GM23338 (cell line): ENCODE results near the gene STIM2. TPM values are rescaled to one million over a fixed set of nuclear protein-coding genes. Genes with fewer than 3 reads are reported as not detected.

Source experiments
- ATAC-seq: fragments of 200-7000 bp; cut with Tn5 transposase; 3 replicates; pipeline ENCODE4 v1.9.1; 2020
- DNase-seq: peaks from one replicate; pipeline ENCODE4 v3.0.0-alpha.2; 2015; ENCODE audit warnings: low spot score
- H2AFZ ChIP-seq: fragments of 200-600 bp; sonication (generic); 2 replicates; pipeline ENCODE4 v1.8.0; 2016; ENCODE audit warnings: antibody characterized with exemption, mild to moderate bottlenecking, moderate library complexity
- H3F3A ChIP-seq: fragments of 200-600 bp; sonication (generic); replicated peaks from 2 replicates; pipeline ENCODE4 v1.8.0; 2017; ENCODE audit warnings: antibody characterized with exemption, mixed run types, low read depth
- H3K27ac ChIP-seq: fragments of 200-600 bp; sonication (generic); 2 replicates; pipeline ENCODE4 v1.6.1; 2016; ENCODE audit warnings: low read depth
- H3K27me3 ChIP-seq: fragments of 200-600 bp; sonication (generic); 2 replicates; pipeline ENCODE4 v1.8.0; 2016; ENCODE audit warnings: mild to moderate bottlenecking, mixed run types, moderate library complexity; ENCODE audit not compliant: insufficient read depth
- H3K36me3 ChIP-seq: fragments of 200-600 bp; sonication (generic); 2 replicates; pipeline ENCODE4 v1.8.0; 2016; ENCODE audit warnings: mild to moderate bottlenecking; ENCODE audit not compliant: insufficient read depth
- H3K4me1 ChIP-seq: fragments of 200-600 bp; sonication (generic); 2 replicates; pipeline ENCODE4 v1.8.0; 2016; ENCODE audit warnings: mild to moderate bottlenecking, moderate library complexity; ENCODE audit not compliant: insufficient read depth
- H3K4me2 ChIP-seq: fragments of 200-600 bp; sonication (generic); 2 replicates; pipeline ENCODE4 v1.7.1; 2017; ENCODE audit warnings: mixed run types
- H3K4me3 ChIP-seq: fragments of 200-600 bp; sonication (generic); 2 replicates; pipeline ENCODE4 v1.6.1; 2016; ENCODE audit warnings: mixed run types
- H3K79me2 ChIP-seq: fragments of 200-600 bp; sonication (generic); replicated peaks from 2 replicates; pipeline ENCODE4 v1.8.0; 2017; ENCODE audit warnings: mild to moderate bottlenecking; ENCODE audit not compliant: insufficient read depth
- H3K9me2 ChIP-seq: fragments of 200-600 bp; sonication (generic); 2 replicates; pipeline ENCODE4 v1.8.0; 2017; ENCODE audit not compliant: insufficient read depth
- H4K20me1 ChIP-seq: fragments of 200-600 bp; sonication (generic); replicated peaks from 2 replicates; pipeline ENCODE4 v1.8.0; 2017; ENCODE audit warnings: mild to moderate bottlenecking; ENCODE audit not compliant: insufficient read depth
- H3K27ac Mint-ChIP-seq: 2 replicates; pipeline ENCODE4 v1.8.0; 2020; ENCODE audit warnings: inconsistent platforms, mild to moderate bottlenecking, moderate library complexity, mixed read lengths
- H3K27me3 Mint-ChIP-seq: 3 replicates; pipeline ENCODE4 v1.8.0; 2022; ENCODE audit warnings: low read depth, mild to moderate bottlenecking, moderate library complexity, mixed read lengths, inconsistent platforms; ENCODE audit not compliant: insufficient read depth, poor library complexity
- H3K36me3 Mint-ChIP-seq: 3 replicates; pipeline ENCODE4 v1.8.0; 2021; ENCODE audit warnings: low read depth, mild to moderate bottlenecking, inconsistent platforms, moderate library complexity, mixed read lengths
- H3K4me1 Mint-ChIP-seq: 3 replicates; pipeline ENCODE4 v1.8.0; 2020; ENCODE audit warnings: mild to moderate bottlenecking, inconsistent platforms, mixed read lengths
- H3K4me3 Mint-ChIP-seq: 3 replicates; pipeline ENCODE4 v1.8.0; 2021; ENCODE audit warnings: moderate library complexity, mild to moderate bottlenecking, inconsistent platforms, mixed read lengths
- H3K9me3 Mint-ChIP-seq: 3 replicates; pipeline ENCODE4 v1.8.0; 2020; ENCODE audit warnings: moderate library complexity, mild to moderate bottlenecking, inconsistent platforms, mixed read lengths
- CREB1 ChIP-seq: fragments of 250-450 bp; sonication (Bioruptor Pico); IDR thresholded peaks from 2 replicates; pipeline ENCODE4 v1.5.0; 2020; ENCODE audit warnings: low read depth, mild to moderate bottlenecking, moderate library complexity
- CTCF ChIP-seq, 2 experiments: fragments of 200-600 bp in 1 of 2; sonication (generic) in 1 of 2; conservative IDR thresholded peaks; 2 replicates each; pipeline versions ENCODE4 v1.5.1 to v1.6.1; 2016 to 2017; ENCODE audit warnings: antibody characterized with exemption in 2 of 2, low read depth in 2 of 2, mild to moderate bottlenecking in 2 of 2, moderate library complexity in 1 of 2
- EZH2 ChIP-seq: fragments of 200-600 bp; sonication (generic); IDR thresholded peaks from one replicate; pipeline ENCODE4 v1.8.0; 2017; ENCODE audit warnings: antibody characterized with exemption, mild to moderate bottlenecking, low read depth; ENCODE audit not compliant: unreplicated experiment
- EZH2phosphoT487 ChIP-seq: fragments of 200-600 bp; sonication (generic); IDR thresholded peaks from one replicate; pipeline ENCODE4 v1.8.1; 2018; ENCODE audit warnings: antibody characterized with exemption; ENCODE audit not compliant: unreplicated experiment
- JUNB ChIP-seq: IDR thresholded peaks from one replicate; pipeline ENCODE4 v1.6.1; 2016; ENCODE audit warnings: antibody characterized with exemption; ENCODE audit not compliant: unreplicated experiment
- POLR2AphosphoS5 ChIP-seq: IDR thresholded peaks from 2 replicates; pipeline ENCODE4 v1.6.1; 2016; ENCODE audit warnings: antibody characterized with exemption, low read depth
- STAT1 ChIP-seq: IDR thresholded peaks from one replicate; pipeline ENCODE4 v1.6.1; 2016; ENCODE audit warnings: antibody characterized with exemption; ENCODE audit not compliant: unreplicated experiment
- ZNF114 ChIP-seq: fragments of 250-450 bp; sonication (Bioruptor Pico); IDR thresholded peaks from 2 replicates; pipeline ENCODE4 v1.5.0; 2020; ENCODE audit warnings: mild to moderate bottlenecking, moderate library complexity
- ZNF462 ChIP-seq: fragments of 250-450 bp; sonication (Bioruptor Pico); IDR thresholded peaks from 2 replicates; pipeline ENCODE4 v1.5.0; 2020; ENCODE audit warnings: mild to moderate bottlenecking, moderate library complexity
- polyA plus RNA-seq: library from polyadenylated mRNA; unstranded; fragments of >200 nt; fragmentation: Nextera tagmentation; extraction: Ambion mirVana; gene quantifications from 2 replicates; pipeline ENCODE4 v1.2.1, GENCODE V29; 2016
- total RNA-seq: library from RNA; depleted of rRNA; stranded (reverse); fragments of >200 nt; shearing (Covaris generic); gene quantifications from 2 replicates; pipeline ENCODE4 v1.2.3, GENCODE V29; 2014
- TF ChIP-seq, protein P1 (sequence below): IDR thresholded peaks from 2 replicates; pipeline ENCODE4 v1.6.1; 2016; ENCODE audit warnings: antibody characterized with exemption
- TF ChIP-seq, protein P2 (sequence below): IDR thresholded peaks from one replicate; pipeline ENCODE4 v1.6.1; 2018; ENCODE audit warnings: antibody characterized with exemption; ENCODE audit not compliant: unreplicated experiment

The STIM2 gene
- total and polyA plus RNA-seq, 2 experiments from 2014 or later, result 13.1 to 17.8 TPM

DNA sequence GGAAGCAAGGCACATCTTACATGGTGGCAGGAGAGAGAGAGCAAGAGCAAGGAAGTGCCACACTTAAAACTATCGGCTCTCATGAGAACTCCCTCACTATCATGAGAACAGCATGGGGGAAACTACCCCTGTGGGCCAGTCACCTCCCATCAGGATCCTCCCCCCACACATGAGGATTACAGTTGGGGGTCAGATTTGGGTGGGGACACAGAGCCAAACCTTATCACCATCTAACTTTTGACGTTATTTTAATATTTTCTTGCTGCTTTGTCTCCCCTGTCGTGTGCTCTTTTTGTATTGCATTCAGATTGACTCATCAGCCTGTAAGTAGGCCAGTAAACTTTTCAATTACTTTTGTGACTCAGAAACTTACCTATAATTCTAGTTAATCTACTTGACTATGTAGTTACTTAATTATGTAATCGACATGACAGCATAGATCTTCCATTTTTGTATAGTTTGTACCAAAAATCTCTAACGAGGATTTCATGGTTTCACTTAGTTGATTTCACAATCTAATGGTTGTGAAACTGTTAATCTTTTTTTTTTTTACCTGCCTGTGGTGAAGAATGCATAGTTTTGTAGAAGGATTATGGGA lies 18.3 kb downstream of the STIM2 start (continued):
- TF ChIP-seq, protein P1, sequence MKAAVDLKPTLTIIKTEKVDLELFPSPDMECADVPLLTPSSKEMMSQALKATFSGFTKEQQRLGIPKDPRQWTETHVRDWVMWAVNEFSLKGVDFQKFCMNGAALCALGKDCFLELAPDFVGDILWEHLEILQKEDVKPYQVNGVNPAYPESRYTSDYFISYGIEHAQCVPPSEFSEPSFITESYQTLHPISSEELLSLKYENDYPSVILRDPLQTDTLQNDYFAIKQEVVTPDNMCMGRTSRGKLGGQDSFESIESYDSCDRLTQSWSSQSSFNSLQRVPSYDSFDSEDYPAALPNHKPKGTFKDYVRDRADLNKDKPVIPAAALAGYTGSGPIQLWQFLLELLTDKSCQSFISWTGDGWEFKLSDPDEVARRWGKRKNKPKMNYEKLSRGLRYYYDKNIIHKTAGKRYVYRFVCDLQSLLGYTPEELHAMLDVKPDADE, result no peak
- TF ChIP-seq EZH2 (no peak), POLR2AphosphoS5 (no peak)

GRCh38 chr4:26879805-26880204 lies 19.2 kb downstream of the STIM2 start:
- ATAC-seq (no peak), DNase-seq (no peak)
- Histone ChIP-seq H3K4me2 (no peak overlapping the region), H2AFZ (no peak overlapping the region), H4K20me1 (peaks cover 3% of the 10 kb centered on the region; the same call in 1 of the 2 replicates), H3K9me2 (no peaks in the 10 kb centered on the region), H3K79me2 (peaks cover 55% of the 10 kb centered on the region), H3K4me3 (no peak overlapping the region), H3K27me3 (no peaks in the 10 kb centered on the region), H3K27ac (no peak overlapping the region), H3F3A (no peaks in the 10 kb centered on the region), H3K4me1 (no peaks in the 10 kb centered on the region; the same call in 1 of the 2 replicates), H3K36me3 (no peaks in the 10 kb centered on the region)
- no peak overlapping the region for H3K4me3 Mint-ChIP-seq
- peaks cover 6% of the 10 kb centered on the region; the same call in 1 of the 3 replicates for H3K36me3 Mint-ChIP-seq
- no peaks in the 10 kb centered on the region for H3K9me3 Mint-ChIP-seq
- H3K4me1 Mint-ChIP-seq, result no peaks in the 10 kb centered on the region; the same call in 2 of the 3 replicates
- H3K27me3 Mint-ChIP-seq, result no peaks in the 10 kb centered on the region
- H3K27ac Mint-ChIP-seq, result no peak overlapping the region
- no peak for TF ChIP-seq EZH2phosphoT487
- no peak for TF ChIP-seq ZNF462 (CRISPR knock-in tag)
- TF ChIP-seq ZNF114, result no peak
- no peak for TF ChIP-seq CREB1 (CRISPR knock-in tag)
- TF ChIP-seq POLR2AphosphoS5, result no peak
- TF ChIP-seq, protein P1, result no peak
- TF ChIP-seq STAT1, result no peak
- TF ChIP-seq, protein P2, sequence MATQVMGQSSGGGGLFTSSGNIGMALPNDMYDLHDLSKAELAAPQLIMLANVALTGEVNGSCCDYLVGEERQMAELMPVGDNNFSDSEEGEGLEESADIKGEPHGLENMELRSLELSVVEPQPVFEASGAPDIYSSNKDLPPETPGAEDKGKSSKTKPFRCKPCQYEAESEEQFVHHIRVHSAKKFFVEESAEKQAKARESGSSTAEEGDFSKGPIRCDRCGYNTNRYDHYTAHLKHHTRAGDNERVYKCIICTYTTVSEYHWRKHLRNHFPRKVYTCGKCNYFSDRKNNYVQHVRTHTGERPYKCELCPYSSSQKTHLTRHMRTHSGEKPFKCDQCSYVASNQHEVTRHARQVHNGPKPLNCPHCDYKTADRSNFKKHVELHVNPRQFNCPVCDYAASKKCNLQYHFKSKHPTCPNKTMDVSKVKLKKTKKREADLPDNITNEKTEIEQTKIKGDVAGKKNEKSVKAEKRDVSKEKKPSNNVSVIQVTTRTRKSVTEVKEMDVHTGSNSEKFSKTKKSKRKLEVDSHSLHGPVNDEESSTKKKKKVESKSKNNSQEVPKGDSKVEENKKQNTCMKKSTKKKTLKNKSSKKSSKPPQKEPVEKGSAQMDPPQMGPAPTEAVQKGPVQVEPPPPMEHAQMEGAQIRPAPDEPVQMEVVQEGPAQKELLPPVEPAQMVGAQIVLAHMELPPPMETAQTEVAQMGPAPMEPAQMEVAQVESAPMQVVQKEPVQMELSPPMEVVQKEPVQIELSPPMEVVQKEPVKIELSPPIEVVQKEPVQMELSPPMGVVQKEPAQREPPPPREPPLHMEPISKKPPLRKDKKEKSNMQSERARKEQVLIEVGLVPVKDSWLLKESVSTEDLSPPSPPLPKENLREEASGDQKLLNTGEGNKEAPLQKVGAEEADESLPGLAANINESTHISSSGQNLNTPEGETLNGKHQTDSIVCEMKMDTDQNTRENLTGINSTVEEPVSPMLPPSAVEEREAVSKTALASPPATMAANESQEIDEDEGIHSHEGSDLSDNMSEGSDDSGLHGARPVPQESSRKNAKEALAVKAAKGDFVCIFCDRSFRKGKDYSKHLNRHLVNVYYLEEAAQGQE, result no peak
- no peak for TF ChIP-seq JUNB
- no peak for TF ChIP-seq CTCF (conservative IDR thresholded peaks at IDR 0.05; ENCODE audit: low read depth in 2 of 2)
